ENCODE data around the gene AFF2.

Gene AFF2

DNA sequence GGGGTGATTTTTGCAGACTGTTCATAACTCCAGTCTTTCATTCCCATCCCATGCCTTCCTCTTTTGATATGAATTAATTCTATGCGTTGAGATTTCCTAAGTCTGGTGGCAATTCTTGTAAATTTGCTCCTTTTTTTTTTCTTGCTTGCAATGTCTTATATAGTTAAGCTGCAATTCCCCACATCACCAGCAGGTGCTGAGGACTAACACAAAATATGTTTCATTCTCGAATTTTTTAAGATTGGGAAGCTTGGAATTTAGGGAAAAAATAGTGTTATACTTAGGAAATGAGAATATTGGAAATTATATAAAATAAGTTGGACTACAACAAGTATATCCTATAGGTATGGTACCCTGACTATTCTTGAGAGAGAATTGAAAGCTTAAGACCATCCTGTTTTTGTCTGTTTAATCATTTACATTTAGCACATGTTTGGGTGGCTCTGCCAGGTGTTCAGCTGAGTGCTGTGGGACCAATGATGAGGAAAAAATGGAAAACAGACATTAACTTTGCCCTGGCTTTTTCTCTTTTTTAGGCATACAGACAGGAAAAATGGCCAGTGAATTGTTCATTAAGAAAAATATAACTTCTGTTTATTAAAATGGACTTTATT lies 30.2 kb downstream of the AFF2 start:
- no peak overlapping the region for H3K4me3 ChIP-seq (ENCODE audit: low read length)
- DNase-seq (ENCODE audit: low read depth, low spot score) = peak; percentile 44

DNA sequence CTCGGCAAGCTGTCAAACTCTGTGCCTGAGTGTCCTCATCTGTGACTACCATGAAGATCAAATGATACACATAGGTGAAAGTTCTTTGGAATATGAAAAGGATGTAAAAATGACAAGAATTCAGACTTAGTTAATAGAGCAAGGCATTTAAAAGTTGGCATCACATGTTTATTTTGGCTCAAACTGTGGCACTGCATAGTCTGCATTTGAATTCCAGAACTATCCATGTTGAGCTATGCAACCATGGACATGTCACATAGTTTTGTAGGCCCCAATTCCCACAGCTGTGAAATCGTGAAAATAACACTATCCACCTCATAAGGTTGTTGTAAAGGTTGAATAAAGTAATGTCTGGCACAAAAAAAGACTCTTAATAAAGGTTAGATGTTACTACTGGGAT lies 33.9 kb downstream of the AFF2 start:
- DNase-seq (ENCODE audit: low read depth, low spot score) = no peak

DNA sequence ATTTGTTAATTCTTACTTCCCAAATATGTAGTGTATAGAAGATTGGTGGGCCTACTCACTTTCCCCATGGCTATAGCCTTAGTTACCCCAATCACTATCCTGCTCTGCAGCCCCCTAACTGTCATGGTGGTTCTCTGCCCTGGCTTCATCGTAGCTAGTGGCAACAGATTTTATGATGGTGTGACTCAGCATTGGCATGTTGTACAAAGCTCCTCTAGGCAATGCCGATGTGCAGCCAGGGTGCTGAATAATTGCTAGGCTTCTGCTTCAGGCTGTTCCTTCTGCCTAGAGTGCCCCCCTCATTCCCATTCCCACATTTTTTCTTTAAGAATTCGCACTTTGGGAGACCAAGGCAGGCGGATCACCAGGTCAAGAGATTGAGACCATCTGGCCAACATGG lies 35.2 kb downstream of the AFF2 start:
- H3K4me3 ChIP-seq (ENCODE audit: low read length) = no peak overlapping the region

More for the DNA sequence above, 33.9 kb downstream of the AFF2 start:
- H3K4me3 ChIP-seq (ENCODE audit: low read length) = no peak overlapping the region

DNA sequence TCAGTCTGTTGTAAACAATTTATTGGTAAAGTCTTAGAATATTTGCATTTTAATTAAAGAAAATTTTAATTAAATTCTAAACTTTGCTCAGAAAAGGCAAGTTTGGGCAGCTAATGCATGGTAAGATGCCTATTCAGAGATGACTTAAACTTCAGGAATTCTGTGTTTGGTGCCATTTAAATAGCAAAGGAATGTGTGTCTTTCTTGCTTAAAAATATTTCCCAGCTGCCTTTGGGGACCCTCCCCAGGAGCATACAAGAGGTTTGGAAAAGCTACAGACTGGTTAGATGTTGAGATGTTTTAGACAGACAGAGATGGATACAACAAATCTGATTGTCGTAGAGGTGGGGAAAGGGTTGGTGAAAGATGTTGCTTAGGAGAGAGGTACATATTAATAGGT lies 36.5 kb downstream of the AFF2 start:
- no peak for DNase-seq (ENCODE audit: low read depth, low spot score)
- no peak overlapping the region for H3K4me3 ChIP-seq (ENCODE audit: low read length)

More for the DNA sequence above, 35.2 kb downstream of the AFF2 start:
- DNase-seq (ENCODE audit: low read depth, low spot score) = no peak

DNA sequence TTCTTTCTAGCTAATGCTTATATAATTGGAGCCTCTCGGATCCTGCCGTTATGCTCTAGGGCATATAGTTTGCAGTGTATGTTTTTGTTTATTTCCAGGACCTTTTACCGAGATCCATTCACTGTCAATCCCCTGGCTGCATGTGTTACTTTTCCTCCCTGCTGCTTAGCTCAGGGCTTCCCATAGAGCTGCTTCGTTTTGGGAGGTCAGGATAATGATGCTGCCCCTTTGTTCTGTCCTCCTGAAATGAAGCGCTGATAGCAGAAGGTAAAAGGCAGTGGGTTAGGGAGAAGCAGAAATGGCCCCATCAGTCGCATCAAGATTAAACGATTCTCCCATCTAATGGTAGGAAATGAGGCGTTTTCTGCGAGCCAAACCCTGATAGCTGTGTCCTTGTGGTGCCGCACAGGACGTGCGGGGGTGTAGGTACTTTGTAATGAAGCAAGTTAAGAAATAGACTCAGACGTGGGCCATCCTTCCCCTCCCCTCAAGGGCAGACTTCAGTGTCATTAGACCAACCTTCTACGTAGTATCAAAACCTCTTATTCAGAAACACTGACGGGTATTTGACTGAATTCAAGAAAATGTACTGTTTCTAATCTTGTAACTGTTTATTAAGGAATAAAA lies 37.3 kb downstream of the AFF2 start:
- H3K4me3 ChIP-seq (ENCODE audit: low read length) = no peak overlapping the region

DNA sequence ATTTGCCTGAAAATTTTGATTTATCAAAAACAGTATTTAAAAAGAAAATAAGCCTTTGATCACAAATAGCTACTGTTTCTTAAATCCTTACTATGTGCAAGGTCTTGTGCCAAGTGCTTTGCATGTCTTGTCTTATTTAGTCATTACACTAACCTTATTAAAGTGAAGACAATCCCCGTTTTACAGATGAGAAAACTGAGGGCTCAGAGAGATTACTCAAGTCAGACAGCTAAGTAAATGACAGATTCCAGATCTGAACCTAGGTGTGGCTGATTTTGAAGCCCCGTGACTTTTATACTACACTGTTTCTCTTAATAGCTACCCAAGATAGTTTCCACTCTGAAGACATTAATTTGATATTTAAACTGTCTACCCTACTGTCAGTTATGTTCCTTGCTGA lies 38.2 kb downstream of the AFF2 start:
- H3K4me3 ChIP-seq (ENCODE audit: low read length) = no peak overlapping the region
- no peak for DNase-seq (ENCODE audit: low read depth, low spot score)

More for the DNA sequence above, 37.3 kb downstream of the AFF2 start:
- no peak for DNase-seq (ENCODE audit: low read depth, low spot score)

DNA sequence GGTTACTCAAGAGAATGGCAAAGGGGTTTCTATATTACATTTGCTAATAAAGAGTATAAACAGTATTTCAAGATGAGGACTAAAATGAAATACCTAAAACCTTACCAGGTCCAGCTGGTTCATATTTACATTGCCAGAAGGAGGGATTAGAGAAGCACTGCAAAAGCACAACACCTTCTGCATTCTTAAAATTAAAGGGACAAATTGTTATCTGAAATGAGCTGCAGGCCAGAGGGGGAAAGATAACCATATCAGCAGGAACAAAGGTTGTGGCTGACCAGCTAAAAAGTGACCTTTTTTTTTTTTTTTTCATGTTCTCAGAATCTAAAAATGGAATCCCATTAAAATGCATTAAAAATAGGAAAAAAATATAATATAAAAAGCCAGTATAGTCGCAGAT lies 39.7 kb downstream of the AFF2 start:
- no peak for DNase-seq (ENCODE audit: low read depth, low spot score)
- H3K4me3 ChIP-seq (ENCODE audit: low read length) = no peak overlapping the region

DNA sequence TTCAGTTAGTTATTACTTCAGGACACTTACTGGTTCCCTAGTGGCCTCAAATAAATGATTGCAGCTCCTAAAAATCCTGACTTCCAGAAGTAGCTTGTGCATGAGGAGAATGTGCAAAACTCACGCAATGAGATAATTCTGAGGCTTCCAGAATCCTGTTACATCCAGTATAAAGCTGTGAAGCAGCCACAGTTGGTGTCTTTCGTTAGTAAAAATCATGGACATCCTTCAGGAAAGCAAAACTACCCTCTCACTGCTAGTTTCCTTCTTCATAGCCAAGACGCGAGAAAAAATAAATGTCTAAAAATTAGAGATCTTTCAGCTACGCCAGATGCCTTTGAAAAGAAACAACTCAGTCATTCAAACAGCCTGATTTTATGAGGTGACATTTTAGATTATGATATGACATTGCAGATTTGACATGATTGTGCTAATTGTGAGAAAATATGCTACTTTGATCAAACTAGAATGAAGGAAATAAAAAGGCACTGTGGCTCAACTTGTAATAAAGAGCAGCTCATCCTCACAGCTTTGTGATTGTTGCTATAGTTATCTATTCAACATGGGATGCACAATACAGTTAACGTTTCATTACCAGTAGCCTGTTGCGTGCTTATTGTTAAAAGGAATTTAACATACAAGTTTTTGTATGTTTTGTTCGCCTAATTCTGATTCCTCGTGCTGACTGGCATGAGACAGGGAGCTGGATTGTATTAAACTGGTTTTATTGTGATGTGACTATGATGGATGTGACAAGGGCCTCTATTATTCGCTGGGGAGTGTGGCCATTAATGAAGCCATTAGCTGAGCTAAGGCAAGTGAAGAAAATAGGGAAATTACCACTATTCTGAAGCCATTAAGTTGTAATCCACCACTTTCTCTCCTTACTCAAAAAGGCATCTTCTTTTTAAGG lies 40.5 kb downstream of the AFF2 start:
- no peak for DNase-seq (ENCODE audit: low read depth, low spot score)
- H3K4me3 ChIP-seq (ENCODE audit: low read length) = no peak overlapping the region

DNA sequence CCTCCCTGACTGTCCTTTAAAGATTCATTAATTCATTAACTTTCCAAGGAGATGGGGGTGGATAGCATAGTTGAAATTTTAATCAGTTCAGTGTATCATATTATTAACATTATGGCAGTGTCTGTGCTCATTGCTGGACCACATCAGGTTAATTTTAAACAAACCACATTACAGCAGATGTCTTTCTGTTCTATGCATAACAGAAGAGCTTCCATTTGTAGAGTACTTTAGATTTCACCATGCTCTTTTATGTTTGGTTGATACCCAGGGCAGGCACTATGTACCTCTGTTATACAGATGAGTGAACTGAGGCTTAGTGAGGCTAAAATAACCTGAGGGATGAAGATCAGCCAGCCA lies 41.1 kb downstream of the AFF2 start:
- DNase-seq (ENCODE audit: low read depth, low spot score) = no peak
- no peak overlapping the region for H3K4me3 ChIP-seq (ENCODE audit: low read length)

DNA sequence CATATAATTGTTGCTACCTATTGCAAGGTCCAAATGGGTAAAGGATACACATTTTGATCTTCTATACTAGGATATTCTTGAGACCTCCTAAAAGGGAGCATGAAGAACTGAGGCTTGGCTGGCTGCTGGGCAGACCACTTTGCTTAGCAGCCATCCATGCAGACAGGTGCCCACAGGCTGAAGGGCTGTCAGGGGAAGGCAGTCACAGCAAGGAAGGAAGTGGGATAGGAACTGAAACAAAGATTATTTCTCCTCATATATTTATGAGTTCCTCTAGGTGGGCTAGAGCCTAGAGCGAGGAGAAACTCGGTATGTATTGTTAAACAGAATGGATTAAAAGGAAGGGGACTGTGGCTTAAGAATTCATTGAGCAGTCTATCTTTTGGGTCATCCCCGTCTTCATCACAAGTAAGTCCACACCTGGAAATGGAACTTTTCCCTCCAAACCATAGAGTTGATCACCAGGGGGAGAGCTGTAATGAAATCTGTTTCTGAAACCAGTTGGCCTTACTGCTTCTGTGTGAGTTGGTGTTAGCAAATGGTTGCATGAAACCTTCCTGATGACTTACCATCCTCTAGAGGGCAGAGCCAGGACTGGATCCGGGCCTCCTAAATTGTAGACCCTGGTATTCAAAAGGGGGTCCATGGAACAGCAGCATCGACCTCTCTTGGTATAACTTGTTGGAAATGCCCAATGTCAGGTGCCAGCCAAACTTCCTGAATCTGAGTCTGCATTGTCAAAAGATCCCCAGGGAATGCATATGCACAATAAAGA lies 42.3 kb downstream of the AFF2 start:
- no peak overlapping the region for H3K4me3 ChIP-seq (ENCODE audit: low read length)
- no peak for DNase-seq (ENCODE audit: low read depth, low spot score)

DNA sequence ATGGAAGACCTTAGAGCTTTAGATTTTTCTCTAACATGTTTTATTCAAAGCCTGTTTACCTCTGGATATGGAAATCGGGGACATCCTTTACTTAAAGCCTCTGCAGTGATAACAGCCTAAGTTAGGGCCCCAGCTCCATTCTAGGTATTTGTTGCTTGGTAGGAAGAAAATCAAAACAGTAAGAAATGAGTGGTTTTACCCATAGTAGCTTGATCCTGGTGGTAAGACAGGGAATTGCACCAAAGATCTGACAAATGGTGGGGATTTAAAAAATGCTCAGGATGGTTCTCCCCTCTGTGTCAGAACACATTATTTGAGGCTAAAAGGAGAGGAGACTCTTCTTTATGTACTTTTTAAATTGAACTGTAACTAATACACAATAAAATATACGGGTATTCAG lies 52.4 kb downstream of the AFF2 start:
- peak; percentile 20 for DNase-seq (ENCODE audit: low read depth, low spot score)
- H3K4me3 ChIP-seq (ENCODE audit: low read length) = no peak overlapping the region

DNA sequence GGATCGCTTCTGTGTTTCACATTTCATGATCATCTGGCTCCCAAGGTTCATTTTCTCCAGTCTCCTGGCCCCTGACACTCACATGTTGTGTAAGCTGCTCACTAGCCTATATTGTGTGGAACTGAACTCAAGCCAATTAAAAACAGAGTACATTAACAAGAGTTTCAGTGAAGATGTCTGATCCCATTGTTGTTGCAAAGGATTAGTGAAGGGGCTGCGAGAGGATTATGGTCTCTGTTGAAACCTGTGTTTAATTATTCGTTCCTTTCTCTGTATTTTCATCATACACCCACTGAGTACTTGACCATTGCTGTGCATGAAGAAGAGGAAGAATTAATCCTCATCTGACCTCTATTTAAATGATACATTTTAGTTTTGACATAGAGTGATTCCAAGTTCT lies 54.7 kb downstream of the AFF2 start:
- no peak overlapping the region for H3K4me3 ChIP-seq (ENCODE audit: low read length)
- DNase-seq (ENCODE audit: low read depth, low spot score) = no peak

DNA sequence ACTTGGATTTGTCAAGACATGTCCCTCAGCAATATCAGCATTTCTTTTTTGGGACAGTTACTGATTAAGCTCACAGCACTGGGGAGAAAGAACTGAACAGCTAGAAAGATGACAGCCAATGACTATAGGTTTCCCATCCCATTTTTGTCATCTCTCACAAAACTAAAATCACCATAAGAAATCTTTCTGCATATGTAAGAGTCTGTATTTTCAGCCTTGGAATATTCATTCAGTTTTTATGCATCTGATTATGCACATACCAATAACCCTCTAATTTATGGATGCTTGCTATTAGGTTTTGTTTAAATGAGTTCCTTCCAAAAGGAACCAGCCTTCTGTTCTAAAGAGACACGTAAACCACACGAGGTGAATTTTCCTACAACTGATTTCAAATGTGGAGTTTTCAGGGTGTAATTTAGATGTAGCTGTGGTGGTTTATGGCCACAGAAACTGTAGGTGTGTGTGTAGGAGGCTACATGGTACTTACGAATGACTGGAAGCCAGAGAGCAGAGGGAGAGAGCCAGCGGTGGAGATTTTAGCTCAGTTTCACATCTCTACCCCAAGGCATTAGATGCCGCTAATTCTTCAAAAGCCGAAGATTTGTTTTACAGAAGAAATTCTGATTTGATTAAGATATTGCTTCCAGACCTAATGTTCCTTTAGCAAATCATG lies 55.3 kb downstream of the AFF2 start:
- DNase-seq (ENCODE audit: low read depth, low spot score) = no peak

DNA sequence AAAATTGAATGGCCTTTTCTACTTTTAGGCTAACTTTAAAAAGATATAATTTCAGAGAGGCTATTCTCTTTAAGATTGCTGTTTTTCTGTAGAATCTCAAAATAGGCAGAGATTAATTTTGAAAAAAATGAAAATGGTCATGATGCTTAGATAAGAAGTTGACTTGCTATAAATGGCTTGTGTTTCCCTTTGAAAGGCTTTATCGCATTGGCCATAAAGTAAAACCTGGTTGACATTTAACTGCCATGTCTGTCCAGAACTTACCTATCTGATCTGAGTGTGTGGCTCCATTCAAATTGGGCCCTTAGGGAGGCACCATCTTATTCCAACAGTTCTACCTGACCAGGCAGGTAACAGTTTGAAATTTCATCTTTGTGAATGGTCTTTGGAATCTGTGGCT lies 56.1 kb downstream of the AFF2 start:
- no peak for DNase-seq (ENCODE audit: low read depth, low spot score)
- no peak overlapping the region for H3K4me3 ChIP-seq (ENCODE audit: low read length)

More for the DNA sequence above, 55.3 kb downstream of the AFF2 start:
- H3K4me3 ChIP-seq (ENCODE audit: low read length) = no peak overlapping the region

DNA sequence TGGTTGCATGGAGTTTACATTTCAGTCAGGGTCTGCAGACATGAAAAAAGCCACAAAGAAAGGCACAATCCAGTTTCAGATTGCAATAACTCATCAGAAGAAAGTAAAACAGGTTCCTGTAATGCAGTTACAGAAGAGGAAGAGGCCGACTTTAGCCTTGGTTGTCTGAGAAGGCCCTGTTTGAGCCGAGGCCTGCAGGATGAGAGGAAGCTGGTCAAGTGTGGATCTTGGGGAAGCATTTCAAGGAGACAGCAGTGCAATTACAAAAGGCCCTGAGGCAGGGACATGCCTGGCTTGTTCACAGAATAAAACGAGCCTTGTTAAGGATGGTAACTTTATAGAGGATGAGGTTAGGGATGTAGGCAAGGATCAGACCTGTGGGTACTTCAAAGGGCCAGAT lies 62.4 kb downstream of the AFF2 start:
- DNase-seq (ENCODE audit: low read depth, low spot score) = no peak
- H3K4me3 ChIP-seq (ENCODE audit: low read length) = no peak overlapping the region

DNA sequence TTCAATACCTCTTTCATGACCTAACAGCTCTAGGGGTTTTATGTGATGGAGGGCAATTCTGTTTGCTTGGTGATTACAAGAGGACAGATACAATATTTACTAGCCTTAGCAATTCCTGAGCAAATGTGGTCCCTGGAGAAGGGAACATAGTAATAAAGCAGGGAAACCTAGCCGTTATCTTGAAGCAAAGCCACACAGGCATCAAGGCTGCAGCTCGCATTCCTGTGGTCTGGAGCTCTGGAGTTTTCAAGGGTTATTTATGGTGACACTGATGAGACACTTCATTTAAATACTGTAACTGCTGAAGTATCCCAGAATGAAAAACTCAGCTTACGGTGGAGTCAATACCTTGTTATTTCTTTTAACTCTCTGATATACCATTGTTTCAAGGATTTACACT lies 66.8 kb downstream of the AFF2 start:
- DNase-seq (ENCODE audit: low read depth, low spot score) = no peak
- H3K4me3 ChIP-seq (ENCODE audit: low read length) = no peak overlapping the region

DNA sequence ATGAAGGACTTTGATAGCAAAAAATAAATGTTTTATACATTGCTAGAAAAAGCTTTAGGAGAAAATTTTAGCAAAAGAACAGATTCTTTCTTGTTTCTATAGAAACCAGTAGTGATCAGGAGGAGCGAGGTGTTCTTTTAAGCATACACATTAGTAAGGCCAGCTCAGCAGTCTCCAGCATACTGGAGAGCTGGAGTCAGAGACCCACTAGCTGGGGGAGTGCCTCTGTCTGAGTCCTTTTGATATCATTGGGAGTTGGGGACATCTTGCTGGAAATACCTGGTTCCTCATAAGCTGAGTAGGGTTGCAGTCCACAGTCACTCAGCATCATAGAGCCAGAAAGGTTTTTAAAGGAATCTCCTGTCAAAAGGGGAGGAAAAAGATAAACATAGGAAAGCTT lies 67.4 kb downstream of the AFF2 start:
- no peak overlapping the region for H3K4me3 ChIP-seq (ENCODE audit: low read length)
- no peak for DNase-seq (ENCODE audit: low read depth, low spot score)

DNA sequence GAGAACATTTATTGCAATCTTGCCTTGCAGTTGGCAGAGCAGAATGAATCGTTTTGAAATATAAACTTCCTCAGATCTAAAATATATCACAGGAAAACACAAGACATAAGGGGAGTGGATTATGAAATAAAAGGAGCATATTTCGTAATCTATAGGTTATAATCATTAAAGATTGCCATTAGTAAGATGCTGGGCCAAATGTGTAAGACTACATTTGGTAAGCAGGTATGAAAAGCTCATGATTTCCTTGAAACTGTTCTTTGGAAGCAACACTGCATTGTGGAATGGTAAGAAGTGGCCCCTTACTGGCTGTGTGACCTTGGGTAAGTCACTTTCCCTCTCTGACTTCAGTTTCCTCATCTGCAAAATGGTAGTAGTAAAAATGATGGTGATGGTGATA lies 68.3 kb downstream of the AFF2 start:
- no peak for DNase-seq (ENCODE audit: low read depth, low spot score)
- no peak overlapping the region for H3K4me3 ChIP-seq (ENCODE audit: low read length)

DNA sequence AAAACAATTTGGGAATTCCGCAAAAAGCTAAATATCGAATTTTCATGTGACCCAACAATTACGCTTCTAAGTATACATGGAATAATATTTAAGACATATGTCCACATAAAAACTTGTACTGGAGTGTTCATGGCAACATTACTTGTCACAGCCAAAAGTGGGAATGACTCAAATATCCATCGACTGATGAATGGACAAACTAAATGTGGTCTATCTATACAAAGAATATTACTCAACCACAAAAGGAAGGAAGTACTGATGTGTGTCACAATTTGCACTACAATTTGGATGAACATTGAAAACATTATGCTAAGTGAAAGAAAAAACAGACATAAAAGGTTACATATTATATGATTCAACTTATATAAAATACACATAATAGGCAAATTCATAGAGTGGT lies 71.9 kb downstream of the AFF2 start:
- no peak overlapping the region for H3K4me3 ChIP-seq (ENCODE audit: low read length)
- no peak for DNase-seq (ENCODE audit: low read depth, low spot score)

Measured in Jurkat, Clone E6-1 (cell line).